Measurements from ENCODE around the gene ORAI3. TPM values are rescaled to one million over a fixed set of nuclear protein-coding genes. Genes with fewer than 3 reads are reported as not detected.
A peak's percentile ranks its signal among the peaks of the same experiment; 100 is the strongest.

ORAI3 gene
- polyA plus RNA-seq, 6 donors from 2014 or later: 65.8 to 83.4 (median 78.3) TPM

GRCh38 chr16:30914830-30915229 is 34.0 kb upstream of the ORAI3 start:
- no peaks in the 10 kb centered on the region for H3K36me3 Mint-ChIP-seq
- DNase-seq (no peak), ATAC-seq (ENCODE audit: low read depth in 2 of 2) (no peak)
- H3K27ac Mint-ChIP-seq: no peak overlapping the region
- peaks cover 2 to 6% (median 4%) of the 10 kb centered on the region in 3 donors for H3K4me1 Mint-ChIP-seq
- no peak overlapping the region for H3K4me3 Mint-ChIP-seq
- no peaks in the 10 kb centered on the region for H3K9me3 Mint-ChIP-seq
- H3K27me3 Mint-ChIP-seq: no peaks in the 10 kb centered on the region

- H3K4me3 Mint-ChIP-seq: no peak overlapping the region
- H3K4me1 Mint-ChIP-seq: peaks cover 17 to 22% (median 20%) of the 10 kb centered on the region in 3 donors
- H3K27ac Mint-ChIP-seq: peak overlapping the region in 1 of 6 donors; percentile 95
- DNase-seq: no peak
- no peak for ATAC-seq (ENCODE audit: low read depth in 2 of 2)
- H3K9me3 Mint-ChIP-seq: no peaks in the 10 kb centered on the region
- H3K36me3 Mint-ChIP-seq: no peaks in the 10 kb centered on the region
- no peaks in the 10 kb centered on the region for H3K27me3 Mint-ChIP-seq
Observed at GRCh38 chr16:30918614-30919013, 30.3 kb upstream of the ORAI3 start.

- H3K27ac Mint-ChIP-seq: peak overlapping the region in 3 of 6 donors; percentile 73 to 100 (median 97)
- ATAC-seq (ENCODE audit: low read depth in 2 of 2) (no peak), DNase-seq (no peak)
- H3K9me3 Mint-ChIP-seq: no peaks in the 10 kb centered on the region
- no peaks in the 10 kb centered on the region for H3K27me3 Mint-ChIP-seq
- H3K4me1 Mint-ChIP-seq: peaks cover 29 to 34% (median 29%) of the 10 kb centered on the region in 3 donors
- H3K36me3 Mint-ChIP-seq: no peaks in the 10 kb centered on the region
- H3K4me3 Mint-ChIP-seq: peak overlapping the region in 7 of 8 donors; percentile 68 to 100 (median 93)
Observed at GRCh38 chr16:30920891-30921290, 28.0 kb upstream of the ORAI3 start.

GRCh38 chr16:30921459-30921747 is 27.5 kb upstream of the ORAI3 start:
- Mint-ChIP-seq H3K9me3 (no peaks in the 10 kb centered on the region), H3K27ac (peak overlapping the region in 5 of 6 donors; percentile 82 to 100 (median 100)), H3K27me3 (no peaks in the 10 kb centered on the region), H3K36me3 (no peaks in the 10 kb centered on the region), H3K4me1 (peaks cover 32 to 39% (median 34%) of the 10 kb centered on the region in 3 donors), H3K4me3 (peak overlapping the region; percentile 92 to 100 (median 100))
- ATAC-seq (ENCODE audit: low read depth in 2 of 2) (no peak), DNase-seq (no peak)

- Mint-ChIP-seq H3K27ac (peak overlapping the region; percentile 97 to 100 (median 100)), H3K9me3 (no peaks in the 10 kb centered on the region), H3K27me3 (no peaks in the 10 kb centered on the region), H3K4me1 (peaks cover 32 to 39% (median 37%) of the 10 kb centered on the region in 3 donors), H3K4me3 (peak overlapping the region; percentile 92 to 100 (median 100)), H3K36me3 (no peaks in the 10 kb centered on the region)
- DNase-seq: peak; percentile 86
- peak; percentile 10 to 11 for ATAC-seq (ENCODE audit: low read depth in 2 of 2)
Observed at GRCh38 chr16:30921748-30922419, 27.0 kb upstream of the ORAI3 start.

GRCh38 chr16:30922420-30922959 is 26.4 kb upstream of the ORAI3 start:
- Mint-ChIP-seq H3K4me1 (peaks cover 32 to 39% (median 37%) of the 10 kb centered on the region in 3 donors), H3K27me3 (no peaks in the 10 kb centered on the region), H3K27ac (peak overlapping the region; percentile 97 to 100 (median 100)), H3K36me3 (no peaks in the 10 kb centered on the region), H3K4me3 (peak overlapping the region; percentile 92 to 100 (median 100)), H3K9me3 (no peaks in the 10 kb centered on the region)
- peak; percentile 73 to 74 for ATAC-seq (ENCODE audit: low read depth in 2 of 2)
- peak; percentile 99 for DNase-seq

GRCh38 chr16:30922960-30923535 is 25.8 kb upstream of the ORAI3 start:
- no peaks in the 10 kb centered on the region for H3K36me3 Mint-ChIP-seq
- peak overlapping the region; percentile 97 to 100 (median 100) for H3K27ac Mint-ChIP-seq
- peaks cover 34 to 39% (median 37%) of the 10 kb centered on the region in 3 donors for H3K4me1 Mint-ChIP-seq
- peak overlapping the region; percentile 92 to 100 (median 100) for H3K4me3 Mint-ChIP-seq
- H3K27me3 Mint-ChIP-seq: no peaks in the 10 kb centered on the region
- peak; percentile 95 for DNase-seq
- ATAC-seq (ENCODE audit: low read depth in 2 of 2): peak; percentile 67 to 68
- H3K9me3 Mint-ChIP-seq: no peaks in the 10 kb centered on the region

GRCh38 chr16:30923554-30924075 is 25.3 kb upstream of the ORAI3 start, which contains the start of gene FBXL19:
Gene FBXL19, plus strand, starts transcription at chr16:30923572. Its CDS starts 2,183 bp downstream, at chr16:30925755.
- peak within 1 kb of the TSS; percentile 97 to 100 (median 100) for H3K27ac Mint-ChIP-seq
- no peaks in the 10 kb centered on the region for H3K36me3 Mint-ChIP-seq
- peak within 1 kb of the TSS; percentile 92 to 100 (median 100) for H3K4me3 Mint-ChIP-seq
- ATAC-seq (ENCODE audit: low read depth in 2 of 2) (no peak), DNase-seq (no peak)
- peaks cover 35 to 37% (median 36%) of the 10 kb centered on the region in 3 donors for H3K4me1 Mint-ChIP-seq
- H3K27me3 Mint-ChIP-seq: no peaks in the 10 kb centered on the region
- H3K9me3 Mint-ChIP-seq: no peaks in the 10 kb centered on the region

GRCh38 chr16:30924076-30924912 is 24.6 kb upstream of the ORAI3 start:
- Mint-ChIP-seq H3K36me3 (no peaks in the 10 kb centered on the region), H3K27ac (peak overlapping the region in 4 of 6 donors; percentile 14 to 92 (median 42)), H3K4me1 (peaks cover 33 to 35% (median 34%) of the 10 kb centered on the region in 3 donors), H3K4me3 (peak overlapping the region; percentile 68 to 89 (median 80)), H3K27me3 (no peaks in the 10 kb centered on the region), H3K9me3 (no peaks in the 10 kb centered on the region)
- DNase-seq: no peak
- no peak for ATAC-seq (ENCODE audit: low read depth in 2 of 2)

GRCh38 chr16:30924913-30925631 is 23.8 kb upstream of the ORAI3 start:
- ATAC-seq (ENCODE audit: low read depth in 2 of 2): no peak
- H3K27ac Mint-ChIP-seq: peak overlapping the region in 4 of 6 donors; percentile 14 to 92 (median 42)

GRCh38 chr16:30925632-30925987 is 23.3 kb upstream of the ORAI3 start:
- Mint-ChIP-seq H3K4me1 (peaks cover 33 to 35% (median 34%) of the 10 kb centered on the region in 3 donors), H3K27ac (peak overlapping the region in 1 of 6 donors; percentile 83), H3K4me3 (peak overlapping the region in 4 of 8 donors; percentile 56 to 77 (median 74)), H3K9me3 (no peaks in the 10 kb centered on the region), H3K36me3 (no peaks in the 10 kb centered on the region), H3K27me3 (no peaks in the 10 kb centered on the region)
- DNase-seq: no peak
- ATAC-seq (ENCODE audit: low read depth in 2 of 2): no peak

More at GRCh38 chr16:30924913-30925631, 23.8 kb upstream of the ORAI3 start:
- DNase-seq: no peak
- peak overlapping the region; percentile 43 to 89 (median 77) for H3K4me3 Mint-ChIP-seq
- H3K36me3 Mint-ChIP-seq: no peaks in the 10 kb centered on the region
- peaks cover 33 to 35% (median 34%) of the 10 kb centered on the region in 3 donors for H3K4me1 Mint-ChIP-seq
- no peaks in the 10 kb centered on the region for H3K27me3 Mint-ChIP-seq
- no peaks in the 10 kb centered on the region for H3K9me3 Mint-ChIP-seq

GRCh38 chr16:30925995-30926811 is 22.7 kb upstream of the ORAI3 start:
- Mint-ChIP-seq H3K4me3 (peak overlapping the region; percentile 56 to 90 (median 74)), H3K27me3 (no peaks in the 10 kb centered on the region), H3K4me1 (peaks cover 28 to 32% (median 29%) of the 10 kb centered on the region in 3 donors), H3K9me3 (no peaks in the 10 kb centered on the region), H3K36me3 (no peaks in the 10 kb centered on the region), H3K27ac (peak overlapping the region in 5 of 6 donors; percentile 14 to 83 (median 78))
- DNase-seq: no peak
- ATAC-seq (ENCODE audit: low read depth in 2 of 2): no peak
